Measurements from ENCODE around the gene TCTN2.
A peak's percentile ranks its signal among the peaks of the same experiment; 100 is the strongest.

The TCTN2 gene

DNA sequence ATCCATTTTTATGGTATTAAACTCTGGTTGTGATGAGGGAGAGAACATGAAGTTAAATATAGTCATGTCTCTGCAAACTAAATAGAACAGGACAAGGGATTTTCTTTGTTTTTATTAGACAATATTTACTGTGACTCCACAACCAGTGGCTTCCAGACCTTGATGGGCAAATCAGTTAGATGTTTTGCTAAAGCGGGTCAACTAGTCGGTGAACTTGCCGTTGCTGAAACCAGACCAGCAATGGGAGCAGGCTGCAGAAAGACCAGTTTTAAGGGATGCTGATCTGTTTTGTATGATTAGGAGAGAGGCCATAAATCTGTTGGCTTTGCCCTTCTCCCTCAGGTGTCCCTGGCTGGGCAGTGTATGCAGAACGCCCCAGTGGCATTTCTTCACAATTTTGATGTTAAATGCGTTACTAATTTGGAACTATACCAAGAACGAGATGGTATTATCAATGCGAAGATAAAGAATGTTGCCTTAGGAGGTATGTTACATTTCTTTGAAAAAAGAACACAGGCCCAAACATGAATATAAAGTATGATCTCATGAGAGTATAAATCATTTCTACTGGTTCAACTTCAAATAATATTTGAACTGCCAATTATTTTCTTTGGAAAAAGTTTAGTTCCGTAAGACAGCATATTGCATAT lies 19.4 kb downstream of the TCTN2 start:
- no peaks in the 10 kb centered on the region for H3K27me3 ChIP-seq (ENCODE audit: control insufficient read depth, insufficient read depth, low read length)
- H3K36me3 ChIP-seq (ENCODE audit: control insufficient read depth, insufficient read depth, low read length), result peaks cover 11% of the 10 kb centered on the region
- no peak overlapping the region for H3K4me3 ChIP-seq (ENCODE audit: low read depth, low read length)
- no peaks in the 10 kb centered on the region for H3K4me1 ChIP-seq (ENCODE audit: control insufficient read depth, insufficient read depth, low read length)
- H3K9ac ChIP-seq (ENCODE audit: low read length), result no peak overlapping the region
- H3K27ac ChIP-seq (ENCODE audit: low read depth, low read length), result no peak overlapping the region
- no peaks in the 10 kb centered on the region for H3K9me3 ChIP-seq (ENCODE audit: control insufficient read depth, insufficient read depth, low read depth, low read length)

DNA sequence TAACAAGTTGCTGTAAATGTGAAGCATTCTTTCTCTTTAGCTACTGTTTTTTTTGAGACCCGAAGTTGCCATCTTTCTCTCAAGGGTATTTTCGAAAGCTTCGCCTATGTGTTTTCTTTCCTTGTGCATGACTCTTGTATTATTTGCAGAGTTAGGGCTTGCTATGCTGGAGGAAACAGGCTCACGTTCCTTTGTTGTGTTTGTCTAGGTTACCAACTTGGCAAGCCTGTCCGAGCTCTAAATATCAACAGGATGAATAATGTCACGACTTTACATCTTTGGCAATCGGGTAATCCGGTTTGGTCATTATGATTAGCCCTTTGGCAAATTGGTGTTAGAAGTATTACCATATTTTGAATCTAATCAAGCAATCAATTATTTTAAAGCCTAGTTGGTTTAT lies 25.3 kb downstream of the TCTN2 start:
- Histone ChIP-seq H3K9ac (ENCODE audit: low read length) (no peak overlapping the region), H3K27me3 (ENCODE audit: control insufficient read depth, insufficient read depth, low read length) (no peaks in the 10 kb centered on the region), H3K4me3 (ENCODE audit: low read depth, low read length) (no peak overlapping the region), H3K9me3 (ENCODE audit: control insufficient read depth, insufficient read depth, low read depth, low read length) (no peaks in the 10 kb centered on the region), H3K4me1 (ENCODE audit: control insufficient read depth, insufficient read depth, low read length) (no peaks in the 10 kb centered on the region), H3K27ac (ENCODE audit: low read depth, low read length) (no peak overlapping the region), H3K36me3 (ENCODE audit: control insufficient read depth, insufficient read depth, low read length) (peaks cover 15% of the 10 kb centered on the region)

DNA sequence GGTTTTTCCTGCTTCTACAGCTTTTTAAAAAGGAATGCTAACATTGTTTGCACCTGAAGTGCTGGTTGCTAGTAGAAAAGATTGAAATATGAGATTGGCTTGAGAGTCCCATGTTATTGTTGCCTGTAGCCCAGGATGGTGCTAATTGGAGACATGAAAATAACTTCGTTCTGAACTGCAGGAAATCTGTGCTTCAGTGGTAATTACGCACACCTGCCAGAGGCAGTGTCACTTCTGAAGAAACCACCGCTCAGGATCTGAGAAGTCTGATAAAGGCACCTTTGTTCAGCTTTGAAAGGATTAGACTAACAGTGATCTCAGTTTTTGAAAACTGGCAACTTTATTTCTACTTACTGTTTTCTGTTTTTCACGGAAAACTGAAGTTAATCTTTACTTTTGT lies 25.7 kb downstream of the TCTN2 start:
- Histone ChIP-seq H3K4me3 (ENCODE audit: low read depth, low read length) (no peak overlapping the region), H3K4me1 (ENCODE audit: control insufficient read depth, insufficient read depth, low read length) (no peaks in the 10 kb centered on the region)

DNA sequence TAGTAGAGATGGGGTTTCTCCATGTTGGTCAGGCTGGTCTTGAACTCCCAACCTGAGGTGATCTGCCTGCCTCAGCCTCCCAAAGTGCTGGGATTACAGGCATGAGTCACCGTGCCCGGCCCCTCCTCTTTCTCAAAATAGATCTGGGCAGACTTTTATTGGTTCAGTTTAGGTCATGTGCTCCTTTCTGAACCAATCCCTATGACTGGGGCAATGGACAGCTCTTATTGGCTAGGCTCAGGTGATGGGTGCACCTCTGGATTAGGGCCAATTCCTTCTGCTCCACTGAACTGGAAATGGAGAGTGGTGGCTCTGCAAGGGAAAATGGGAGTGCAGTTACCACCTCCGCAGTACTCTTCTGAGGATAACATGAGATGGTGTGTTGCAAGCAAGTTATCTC lies 35.0 kb downstream of the TCTN2 start:
- Histone ChIP-seq H3K4me1 (ENCODE audit: control insufficient read depth, insufficient read depth, low read length) (no peaks in the 10 kb centered on the region), H3K9ac (ENCODE audit: low read length) (no peak overlapping the region), H3K4me3 (ENCODE audit: low read depth, low read length) (no peak overlapping the region), H3K36me3 (ENCODE audit: control insufficient read depth, insufficient read depth, low read length) (peaks cover 5% of the 10 kb centered on the region), H3K27ac (ENCODE audit: low read depth, low read length) (no peak overlapping the region), H3K27me3 (ENCODE audit: control insufficient read depth, insufficient read depth, low read length) (no peaks in the 10 kb centered on the region), H3K9me3 (ENCODE audit: control insufficient read depth, insufficient read depth, low read depth, low read length) (no peaks in the 10 kb centered on the region)

More for the DNA sequence above, 25.7 kb downstream of the TCTN2 start:
- no peak overlapping the region for H3K27ac ChIP-seq (ENCODE audit: low read depth, low read length)
- H3K9me3 ChIP-seq (ENCODE audit: control insufficient read depth, insufficient read depth, low read depth, low read length), result no peaks in the 10 kb centered on the region
- H3K27me3 ChIP-seq (ENCODE audit: control insufficient read depth, insufficient read depth, low read length), result no peaks in the 10 kb centered on the region
- H3K36me3 ChIP-seq (ENCODE audit: control insufficient read depth, insufficient read depth, low read length), result peaks cover 15% of the 10 kb centered on the region
- no peak overlapping the region for H3K9ac ChIP-seq (ENCODE audit: low read length)

DNA sequence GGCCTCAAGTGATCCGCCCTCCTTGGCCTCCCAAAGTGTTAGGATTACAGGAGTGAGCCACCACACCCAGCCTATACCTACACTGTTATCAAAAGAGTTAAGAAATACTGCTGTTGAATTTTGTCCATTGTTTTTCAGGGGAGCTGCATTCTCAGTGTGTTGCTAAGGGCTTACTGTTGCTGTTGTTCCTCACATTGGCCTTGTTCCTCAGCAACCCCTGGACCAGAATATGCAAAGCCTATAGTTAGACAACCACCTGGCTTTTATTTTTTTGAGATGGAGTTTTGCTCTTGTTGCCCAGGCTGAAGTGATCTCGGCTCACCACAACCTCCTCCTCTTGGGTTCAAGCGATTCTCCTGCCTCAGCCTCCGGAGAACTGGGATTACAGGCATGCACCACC lies 36.6 kb downstream of the TCTN2 start:
- Histone ChIP-seq H3K27ac (ENCODE audit: low read depth, low read length) (no peak overlapping the region), H3K4me3 (ENCODE audit: low read depth, low read length) (no peak overlapping the region), H3K36me3 (ENCODE audit: control insufficient read depth, insufficient read depth, low read length) (peaks cover 3% of the 10 kb centered on the region), H3K27me3 (ENCODE audit: control insufficient read depth, insufficient read depth, low read length) (no peaks in the 10 kb centered on the region), H3K9me3 (ENCODE audit: control insufficient read depth, insufficient read depth, low read depth, low read length) (no peaks in the 10 kb centered on the region), H3K4me1 (ENCODE audit: control insufficient read depth, insufficient read depth, low read length) (no peaks in the 10 kb centered on the region), H3K9ac (ENCODE audit: low read length) (no peak overlapping the region)

DNA sequence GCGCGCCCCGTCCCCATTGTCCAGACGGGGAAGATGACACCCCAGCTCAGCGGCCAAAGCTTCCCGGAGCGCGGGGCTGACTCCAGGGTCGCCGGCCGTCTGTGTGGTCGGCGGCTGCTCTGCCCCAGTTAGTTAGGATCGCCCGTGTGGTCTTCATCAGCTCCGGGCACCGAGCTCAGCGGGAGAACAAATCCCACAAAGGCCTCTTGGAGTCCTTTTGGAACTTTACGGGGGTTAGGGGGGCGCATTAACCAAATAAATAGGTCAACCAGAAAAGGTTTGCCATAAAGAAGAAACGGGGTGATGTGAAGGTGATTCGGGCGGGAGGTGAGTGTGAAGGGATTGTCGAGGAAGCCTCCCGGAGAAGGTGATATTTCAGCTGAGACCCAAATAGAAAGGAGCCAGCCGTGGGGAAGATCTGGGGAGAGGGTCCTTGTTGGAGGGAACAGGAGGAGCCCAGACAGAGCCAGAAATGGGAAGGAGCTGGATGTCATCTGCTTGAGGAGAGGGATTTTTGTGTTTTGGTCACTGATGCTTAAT lies 41.9 kb downstream of the TCTN2 start:
- H3K36me3 ChIP-seq (ENCODE audit: control insufficient read depth, insufficient read depth, low read length), result no peaks in the 10 kb centered on the region; the same call in 1 of the 2 replicates
- H3K9ac ChIP-seq (ENCODE audit: low read length), result peak overlapping the region; percentile 95
- H3K27me3 ChIP-seq (ENCODE audit: control insufficient read depth, insufficient read depth, low read length), result no peaks in the 10 kb centered on the region
- H3K9me3 ChIP-seq (ENCODE audit: control insufficient read depth, insufficient read depth, low read depth, low read length), result no peaks in the 10 kb centered on the region
- H3K27ac ChIP-seq (ENCODE audit: low read depth, low read length), result peak overlapping the region; percentile 74; the same call in 1 of the 2 replicates
- H3K4me3 ChIP-seq (ENCODE audit: low read depth, low read length), result peak overlapping the region; percentile 99
- H3K4me1 ChIP-seq (ENCODE audit: control insufficient read depth, insufficient read depth, low read length), result peaks cover 12% of the 10 kb centered on the region

DNA sequence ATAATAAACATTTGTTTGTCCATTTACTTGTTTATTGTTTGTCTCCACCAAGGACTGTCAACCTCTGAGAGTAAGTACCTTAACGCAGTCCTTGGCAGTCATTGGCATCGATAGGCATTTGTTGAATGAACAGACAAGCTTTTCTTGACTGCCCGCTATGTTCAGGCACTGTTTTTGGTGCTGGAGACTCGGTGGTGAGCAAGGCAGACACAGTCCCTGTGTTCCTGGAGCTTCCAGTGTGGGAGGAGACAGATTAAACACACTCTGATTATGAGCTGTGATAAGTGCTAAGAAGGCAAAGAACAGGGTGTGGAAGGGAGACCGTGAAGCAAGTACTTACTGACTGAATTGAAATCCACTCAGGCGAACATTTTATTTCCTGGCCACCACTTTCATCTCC lies 42.5 kb downstream of the TCTN2 start:
- H3K4me1 ChIP-seq (ENCODE audit: control insufficient read depth, insufficient read depth, low read length), result peaks cover 12% of the 10 kb centered on the region
- H3K36me3 ChIP-seq (ENCODE audit: control insufficient read depth, insufficient read depth, low read length), result no peaks in the 10 kb centered on the region
- peak overlapping the region; percentile 99 for H3K4me3 ChIP-seq (ENCODE audit: low read depth, low read length)
- no peaks in the 10 kb centered on the region for H3K9me3 ChIP-seq (ENCODE audit: control insufficient read depth, insufficient read depth, low read depth, low read length)
- H3K9ac ChIP-seq (ENCODE audit: low read length), result peak overlapping the region; percentile 95
- no peak overlapping the region for H3K27ac ChIP-seq (ENCODE audit: low read depth, low read length)
- H3K27me3 ChIP-seq (ENCODE audit: control insufficient read depth, insufficient read depth, low read length), result no peaks in the 10 kb centered on the region

DNA sequence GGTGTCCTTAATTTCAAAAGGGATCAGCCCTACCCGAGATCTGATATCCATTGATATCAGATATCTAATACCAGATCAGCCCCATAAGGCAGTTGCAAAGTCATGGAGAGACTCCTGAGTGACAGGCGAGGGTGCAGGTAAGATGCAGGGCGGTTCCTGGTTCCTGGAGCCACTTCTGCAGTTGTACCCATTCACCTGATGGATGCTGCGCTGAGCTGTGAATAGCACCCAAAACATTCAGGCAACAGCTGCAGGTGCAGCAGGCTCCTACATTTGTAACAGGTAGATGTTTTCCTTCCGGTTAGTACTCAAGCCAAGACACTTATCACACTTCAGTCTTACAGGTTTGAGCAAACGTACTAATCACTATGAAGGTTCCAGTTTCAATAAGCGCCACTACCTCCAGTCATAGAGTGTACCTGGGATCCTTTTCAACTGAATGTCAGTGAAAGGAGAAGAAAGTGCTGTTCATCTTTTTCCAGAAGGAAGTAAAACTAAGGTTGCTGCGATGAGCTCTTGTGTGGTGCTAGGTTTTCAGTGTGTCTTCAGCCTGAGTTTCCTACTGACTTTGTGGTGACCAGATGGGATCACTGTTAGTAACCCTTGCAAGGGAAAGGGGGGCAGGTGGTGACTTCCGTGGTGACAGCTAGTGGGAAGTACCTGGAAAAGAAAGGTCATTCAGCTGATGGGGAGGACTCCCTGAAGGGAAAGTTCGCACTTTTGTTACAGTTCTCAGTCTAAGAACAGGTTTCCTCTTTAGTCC lies 43.1 kb downstream of the TCTN2 start:
- Histone ChIP-seq H3K4me3 (ENCODE audit: low read depth, low read length) (peak overlapping the region; percentile 99), H3K27me3 (ENCODE audit: control insufficient read depth, insufficient read depth, low read length) (no peaks in the 10 kb centered on the region), H3K9me3 (ENCODE audit: control insufficient read depth, insufficient read depth, low read depth, low read length) (no peaks in the 10 kb centered on the region), H3K4me1 (ENCODE audit: control insufficient read depth, insufficient read depth, low read length) (peaks cover 12% of the 10 kb centered on the region), H3K9ac (ENCODE audit: low read length) (no peak overlapping the region), H3K27ac (ENCODE audit: low read depth, low read length) (no peak overlapping the region), H3K36me3 (ENCODE audit: control insufficient read depth, insufficient read depth, low read length) (peaks cover 3% of the 10 kb centered on the region; the same call in 1 of the 2 replicates)

DNA sequence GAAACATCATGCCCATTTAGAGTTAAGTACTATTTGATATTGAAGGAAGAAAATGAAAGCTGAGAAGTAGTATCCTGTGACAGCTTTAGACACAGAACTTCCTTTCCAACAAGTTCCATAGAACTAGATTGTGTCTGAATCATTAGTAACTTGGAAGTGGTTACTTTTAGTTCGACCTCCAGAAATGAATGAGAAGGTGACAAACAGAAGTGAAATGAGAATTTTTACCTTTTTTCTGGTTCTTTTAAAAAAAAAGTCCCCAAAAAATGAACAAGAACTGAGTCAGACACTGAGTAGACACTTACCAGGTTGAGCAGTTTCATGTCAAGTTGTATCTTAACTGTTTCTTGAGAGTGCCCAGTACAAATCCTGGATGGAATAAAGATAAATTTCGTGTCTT lies 44.3 kb downstream of the TCTN2 start:
- Histone ChIP-seq H3K9me3 (ENCODE audit: control insufficient read depth, insufficient read depth, low read depth, low read length) (no peaks in the 10 kb centered on the region), H3K4me1 (ENCODE audit: control insufficient read depth, insufficient read depth, low read length) (peaks cover 12% of the 10 kb centered on the region), H3K4me3 (ENCODE audit: low read depth, low read length) (no peak overlapping the region), H3K9ac (ENCODE audit: low read length) (no peak overlapping the region), H3K27me3 (ENCODE audit: control insufficient read depth, insufficient read depth, low read length) (no peaks in the 10 kb centered on the region), H3K36me3 (ENCODE audit: control insufficient read depth, insufficient read depth, low read length) (peaks cover 11% of the 10 kb centered on the region), H3K27ac (ENCODE audit: low read depth, low read length) (no peak overlapping the region)

DNA sequence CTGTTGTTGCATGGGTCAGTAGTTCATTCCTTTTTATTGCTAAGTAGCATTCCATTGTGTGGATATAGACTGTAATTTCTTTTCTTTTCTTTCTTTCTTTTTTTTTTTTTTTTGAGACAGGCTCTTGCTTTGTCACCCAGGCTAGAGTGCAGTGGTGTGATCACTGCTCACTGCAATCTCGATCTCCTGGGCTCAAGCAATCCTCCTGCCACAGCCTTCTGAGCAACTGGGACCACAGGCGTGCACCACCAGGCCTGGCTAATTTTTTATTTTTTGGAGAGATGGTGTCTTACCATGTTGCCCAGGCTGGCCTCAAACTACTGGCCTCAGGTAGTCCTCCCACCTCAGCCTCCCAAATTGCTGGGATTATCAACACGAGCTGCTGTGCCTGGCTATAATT lies 46.4 kb downstream of the TCTN2 start:
- H3K27ac ChIP-seq (ENCODE audit: low read depth, low read length), result no peak overlapping the region
- no peak overlapping the region for H3K9ac ChIP-seq (ENCODE audit: low read length)
- no peaks in the 10 kb centered on the region for H3K27me3 ChIP-seq (ENCODE audit: control insufficient read depth, insufficient read depth, low read length)
- peaks cover 12% of the 10 kb centered on the region for H3K4me1 ChIP-seq (ENCODE audit: control insufficient read depth, insufficient read depth, low read length)
- H3K4me3 ChIP-seq (ENCODE audit: low read depth, low read length), result no peak overlapping the region
- no peaks in the 10 kb centered on the region for H3K9me3 ChIP-seq (ENCODE audit: control insufficient read depth, insufficient read depth, low read depth, low read length)
- H3K36me3 ChIP-seq (ENCODE audit: control insufficient read depth, insufficient read depth, low read length), result peaks cover 32% of the 10 kb centered on the region

DNA sequence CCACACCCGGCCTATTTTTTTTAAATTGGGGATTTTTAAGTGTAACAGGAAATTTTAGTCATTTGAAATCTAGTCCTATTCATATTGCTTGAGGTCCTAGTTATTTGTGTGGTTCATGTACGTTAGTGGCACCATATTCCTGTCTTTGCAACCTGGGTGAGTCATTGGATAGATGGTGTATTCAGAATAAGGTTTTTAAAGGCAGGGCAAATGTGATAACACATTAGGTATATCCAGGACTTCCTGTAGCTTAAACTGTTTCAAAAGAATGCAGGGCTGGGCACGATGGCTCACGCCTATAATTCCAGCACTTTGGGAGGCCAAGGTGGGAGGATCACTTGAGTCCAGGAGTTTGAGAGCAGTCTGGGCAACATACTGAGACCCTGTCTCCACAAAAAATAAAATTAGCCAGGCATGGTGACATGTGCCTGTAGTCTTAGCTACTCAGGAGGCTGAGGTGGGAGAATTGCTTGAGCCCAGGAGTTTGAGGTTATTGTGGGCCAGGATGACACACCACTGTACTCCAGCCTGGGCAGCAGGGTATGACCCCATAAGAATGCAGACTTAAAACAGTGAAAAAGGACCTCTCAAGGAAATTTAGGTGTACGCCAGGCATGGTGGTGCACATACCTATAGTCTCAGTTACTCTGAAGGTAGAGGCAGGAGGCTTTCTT lies 49.4 kb downstream of the TCTN2 start:
- Histone ChIP-seq H3K27ac (ENCODE audit: low read depth, low read length) (no peak overlapping the region; the same call in 1 of the 2 replicates), H3K9me3 (ENCODE audit: control insufficient read depth, insufficient read depth, low read depth, low read length) (no peaks in the 10 kb centered on the region), H3K27me3 (ENCODE audit: control insufficient read depth, insufficient read depth, low read length) (no peaks in the 10 kb centered on the region), H3K4me1 (ENCODE audit: control insufficient read depth, insufficient read depth, low read length) (no peaks in the 10 kb centered on the region), H3K9ac (ENCODE audit: low read length) (no peak overlapping the region), H3K4me3 (ENCODE audit: low read depth, low read length) (no peak overlapping the region), H3K36me3 (ENCODE audit: control insufficient read depth, insufficient read depth, low read length) (peaks cover 52% of the 10 kb centered on the region)

All from HUES6 (cell line).